Measurements from ENCODE around the gene NGFR.

GRCh38 chr17:49445591-49445990 lies 49.5 kb upstream of the NGFR start:
- no peak for TF ChIP-seq YY1 (IDR thresholded peaks at IDR 0.05; ENCODE audit: insufficient read depth, insufficient read length)
- no peak for TF ChIP-seq SUZ12 (IDR thresholded peaks at IDR 0.05; ENCODE audit: extremely low read depth, insufficient read depth, insufficient read length)

Measured in NT2/D1 (cell line).